DMS53 treated with DMSO at 0.1 percent for 48 hours (cell line): ENCODE results near the gene SEMA6B.
"Not testable (repeated sequence)": the region's sequence is repeated elsewhere in the genome, so short reads cannot be mapped to it uniquely, and the experiment has no call there.

Experiments used
- DNase-seq: peaks from one replicate; lab custom pipeline; 2025; ENCODE audit not compliant: unreplicated experiment; lab: John Stamatoyannopoulos, UW

The SEMA6B gene

GRCh38 chr19:4559569-4559968, at the start of gene SEMA6B:
TSS of gene SEMA6B (minus strand) at chr19:4559684. CDS start at chr19:4558457, 1,227 bp downstream.
- DNase-seq = no peak

DNA sequence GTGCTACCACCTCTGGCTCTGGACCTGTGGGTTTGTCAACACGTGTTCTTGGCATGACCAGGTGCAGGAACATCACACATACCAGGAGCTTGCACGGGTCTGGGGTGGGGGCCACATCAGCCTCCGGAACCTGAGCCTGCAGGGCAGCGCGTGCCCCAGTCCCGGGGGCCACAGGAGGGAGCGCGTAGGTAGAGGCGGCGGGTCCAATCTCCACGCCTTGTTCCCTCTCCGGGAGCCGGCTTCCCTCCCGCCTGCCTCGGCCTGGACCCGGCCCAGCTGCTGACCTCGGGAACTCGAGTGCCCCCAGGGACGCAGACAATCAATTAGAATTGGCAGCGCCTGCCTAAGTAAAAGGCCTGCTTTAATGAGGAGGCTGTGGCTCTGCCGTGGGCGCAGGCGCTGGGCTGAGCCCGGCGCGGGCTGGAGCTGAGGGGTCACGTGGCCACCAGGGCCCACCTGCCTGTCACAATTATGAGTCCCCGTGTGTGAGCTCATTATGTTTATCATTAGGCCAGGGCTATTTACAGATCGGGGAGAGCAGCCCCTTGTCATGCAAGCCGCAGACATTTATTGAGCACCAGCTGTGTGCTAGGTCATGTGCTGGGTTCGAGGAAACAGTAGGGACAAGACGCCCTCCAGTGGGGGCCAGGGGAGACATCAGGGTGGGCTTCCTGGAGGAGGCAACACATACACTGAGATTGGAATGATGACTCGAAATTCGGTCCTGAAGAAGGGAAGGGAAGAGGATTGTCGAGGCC, 47.6 kb upstream of the SEMA6B start:
- no peak for DNase-seq

DNA sequence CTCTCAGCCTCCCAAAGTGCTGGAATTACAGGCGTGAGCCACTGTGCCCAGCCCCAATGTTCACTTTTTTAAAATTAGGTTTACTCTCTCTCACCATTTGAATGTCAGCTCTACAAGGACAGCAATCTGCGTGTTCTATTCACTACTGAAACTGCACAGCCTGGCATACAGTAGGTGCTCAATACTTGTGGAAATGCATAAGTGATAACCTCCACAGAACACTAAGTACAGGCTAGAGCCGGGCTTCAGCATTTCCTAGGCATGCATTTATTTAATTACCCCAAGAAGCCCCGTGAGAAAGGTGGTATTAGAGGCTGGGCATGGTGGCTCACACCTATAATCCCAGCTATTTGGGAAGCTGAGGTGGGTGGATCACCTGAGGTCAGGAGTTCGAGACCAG, 46.7 kb upstream of the SEMA6B start:
- no peak for DNase-seq

- DNase-seq = no peak
Observed at GRCh38 chr19:4604912-4605311, 45.4 kb upstream of the SEMA6B start.

GRCh38 chr19:4602915-4603314, 43.4 kb upstream of the SEMA6B start:
- no peak for DNase-seq

- no peak for DNase-seq
Observed at GRCh38 chr19:4602173-4602788, 42.8 kb upstream of the SEMA6B start.

- no peak for DNase-seq
Observed at GRCh38 chr19:4600893-4601292, 41.4 kb upstream of the SEMA6B start.

GRCh38 chr19:4600082-4600481, 40.6 kb upstream of the SEMA6B start:
- no peak for DNase-seq

GRCh38 chr19:4598712-4599111, 39.2 kb upstream of the SEMA6B start:
- DNase-seq = no peak

- no peak for DNase-seq
Observed at GRCh38 chr19:4597975-4598671, 38.6 kb upstream of the SEMA6B start.

DNA sequence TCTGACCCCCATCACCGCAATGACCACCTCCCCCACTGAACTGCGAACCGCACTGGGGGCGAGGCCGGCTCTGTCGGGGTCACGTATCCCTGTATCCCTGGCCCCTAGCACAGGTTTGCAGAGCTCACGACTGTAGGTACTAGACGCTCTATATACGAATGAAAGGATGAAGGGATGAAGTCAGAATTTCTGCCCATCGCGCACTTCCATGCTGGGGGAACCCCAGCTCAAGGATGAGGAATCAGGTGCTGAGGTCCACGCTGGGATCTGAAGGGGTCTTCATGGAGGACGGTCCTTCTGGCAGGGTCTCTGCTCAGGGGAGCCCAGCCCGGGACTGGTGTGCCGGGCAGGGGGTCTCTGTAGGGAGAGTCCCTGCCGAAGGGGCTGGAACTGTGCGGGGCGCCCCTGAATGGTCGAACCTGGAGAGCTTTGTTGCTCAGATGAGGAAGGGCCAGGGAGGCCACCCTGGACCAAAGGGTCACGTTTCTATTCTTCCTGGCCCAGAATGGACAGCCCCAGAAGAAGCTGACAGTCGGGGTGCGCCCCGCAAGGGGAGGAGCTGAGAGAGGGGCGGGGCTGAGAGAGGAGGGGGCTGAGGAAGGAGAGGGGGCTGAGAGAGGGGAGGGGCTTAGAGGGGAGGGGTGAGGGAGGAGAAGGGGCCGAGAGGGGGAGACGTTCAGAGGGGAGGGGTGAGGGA, 37.9 kb upstream of the SEMA6B start:
- DNase-seq = no peak

GRCh38 chr19:4596033-4596904, 36.8 kb upstream of the SEMA6B start:
- no peak for DNase-seq

- not testable (repeated sequence) for DNase-seq
Observed at GRCh38 chr19:4595158-4595557, 35.7 kb upstream of the SEMA6B start.

DNA sequence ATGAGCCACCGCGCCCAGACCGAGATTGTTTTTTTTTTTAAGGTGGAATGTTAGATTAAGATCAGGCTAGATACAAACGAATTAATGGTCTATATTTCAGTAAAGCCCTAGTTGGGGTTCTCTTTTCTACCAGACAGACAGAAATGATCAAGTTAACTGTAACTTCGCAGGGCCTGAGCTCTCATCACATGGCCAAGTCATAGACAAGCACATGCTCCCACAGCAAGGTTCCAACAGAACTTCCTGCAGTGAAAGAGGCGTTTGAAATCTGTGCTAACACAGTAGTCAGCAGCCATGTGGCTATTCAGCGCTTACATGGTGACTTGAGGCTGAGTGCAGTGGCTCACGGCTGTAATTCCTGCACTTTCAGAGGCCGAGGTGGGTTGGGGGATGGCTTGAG, 34.7 kb upstream of the SEMA6B start:
- no peak for DNase-seq

GRCh38 chr19:4593409-4593851, 33.9 kb upstream of the SEMA6B start:
- no peak for DNase-seq

GRCh38 chr19:4592445-4592844, 33.0 kb upstream of the SEMA6B start:
- no peak for DNase-seq

DNA sequence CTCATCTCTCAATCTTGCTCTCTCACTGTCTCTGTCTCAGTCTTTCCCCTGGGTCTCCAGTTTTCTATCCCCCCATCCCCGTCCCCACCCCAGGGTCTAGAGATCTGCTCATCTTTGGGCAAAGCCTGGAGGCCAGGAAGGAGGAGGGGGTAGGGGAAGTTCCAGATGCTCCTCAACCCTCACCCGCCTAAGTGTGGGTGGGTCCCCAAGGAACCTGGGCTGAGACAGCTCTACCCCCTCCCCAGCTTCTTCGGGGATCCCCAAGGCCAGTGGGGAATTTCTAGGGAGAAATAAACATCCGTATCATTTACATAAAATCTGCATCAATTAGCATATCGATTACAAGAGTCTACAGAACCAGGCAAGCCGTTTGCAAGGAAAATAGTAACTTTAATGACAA, 31.8 kb upstream of the SEMA6B start:
- DNase-seq = no peak

GRCh38 chr19:4590559-4590958, 31.1 kb upstream of the SEMA6B start:
- DNase-seq = no peak

GRCh38 chr19:4589579-4590410, 30.3 kb upstream of the SEMA6B start:
- DNase-seq = no peak
